Upper lobe of left lung (tissue), 6 donors: ENCODE measurements around the gene LENEP. TPM values are rescaled to one million over a fixed set of nuclear protein-coding genes. Genes with fewer than 3 reads are reported as not detected.

Source experiments
- ATAC-seq, 2 donors: fragments of 200-7000 bp; cut with Tn5 transposase; one replicate each; pipeline ENCODE4 v1.9.1; 2022; ENCODE audit warnings: mild to moderate bottlenecking in 2 of 2, moderate library complexity in 2 of 2; ENCODE audit not compliant: low FRiP score in 2 of 2
- DNase-seq, 2 donors: peaks; one replicate each; pipeline ENCODE4 v3.0.0-alpha.2; 2019 to 2020
- H3K27ac ChIP-seq, 4 donors: fragments of 200-600 bp; sonication (generic); one replicate each; pipeline ENCODE4 v1.5.1; 2016 to 2019
- H3K27me3 ChIP-seq, 4 donors: fragments of 200-600 bp; sonication (generic); one replicate each; pipeline ENCODE4 v1.5.1; 2017 to 2019
- H3K36me3 ChIP-seq, 4 donors: fragments of 200-600 bp; sonication (generic); one replicate each; pipeline ENCODE4 v1.5.1; 2016 to 2019
- H3K4me1 ChIP-seq, 4 donors: fragments of 200-600 bp; sonication (generic); one replicate each; pipeline ENCODE4 v1.5.1; 2018 to 2019
- H3K4me3 ChIP-seq, 4 donors: fragments of 200-600 bp; sonication (generic); one replicate each; pipeline ENCODE4 v1.5.1; 2017 to 2019; ENCODE audit warnings: mild to moderate bottlenecking in 2 of 4, moderate library complexity in 1 of 4
- H3K9me3 ChIP-seq, 4 donors: fragments of 200-600 bp; sonication (generic); one replicate each; pipeline ENCODE4 v1.5.1; 2018 to 2019
- CTCF ChIP-seq, 6 experiments: fragments of 450-650 bp in 4 of 6; fragments of 200-600 bp in 2 of 6; sonication (generic) in 2 of 6; IDR thresholded peaks; one replicate each; pipeline ENCODE4 v1.5.1; 2016 to 2019; ENCODE audit warnings: antibody characterized with exemption in 6 of 6
- EP300 ChIP-seq, 4 donors: sonication (generic); formaldehyde crosslinking; IDR thresholded peaks; one replicate each; pipeline ENCODE4 v1.5.1; 2017; ENCODE audit warnings: antibody characterized with exemption in 4 of 4, control low read depth in 2 of 4
- POLR2A ChIP-seq, 4 donors: fragments of 450-650 bp; IDR thresholded peaks; one replicate each; pipeline ENCODE4 v1.5.1; 2016 to 2017; ENCODE audit warnings: antibody characterized with exemption in 4 of 4, mild to moderate bottlenecking in 2 of 4
- POLR2AphosphoS5 ChIP-seq, 2 donors: sonication (generic); formaldehyde crosslinking; IDR thresholded peaks; one replicate each; pipeline ENCODE4 v1.5.1; 2017; ENCODE audit warnings: antibody characterized with exemption in 2 of 2
- WGBS, 2 donors: methylation state at CpG; one replicate each; pipeline ENCODE4 v1.1.5; 2017 to 2018; 5-methylcytosine and 5-hydroxymethylcytosine counted together
- total RNA-seq, 6 donors: library from RNA; depleted of rRNA in 4 of 6; stranded (reverse); fragments of >200 nt in 4 of 6; gene quantifications; one replicate each; pipeline versions ENCODE4 v1.1.0 to v1.2.1, GENCODE V29; 2016 to 2021
- donor health status: DM: no; HTN: no; CAD: no; lungs with moderate emphysema.
- donor health status: DM: no; HTN: yes; CAD: no; lungs with severe emphysema.

LENEP gene
- total RNA-seq, 6 donors from 2014 or later: 0.57 to 1.0 TPM; not detected in 4

GRCh38 chr1:155039308-155039669 lies 45.9 kb downstream of the LENEP start:
- DNase-seq: no peak
- Histone ChIP-seq H3K36me3 (no peaks in the 10 kb centered on the region), H3K27ac (no peak overlapping the region), H3K4me1 (peaks cover 9 to 18% (median 14%) of the 10 kb centered on the region in 4 donors), H3K27me3 (no peaks in the 10 kb centered on the region), H3K4me3 (no peak overlapping the region), H3K9me3 (no peaks in the 10 kb centered on the region)
- WGBS, 2 donors: 71% methylated on average over 4 of the region's 4 CpGs
- ATAC-seq: no peak
- TF ChIP-seq POLR2AphosphoS5 (IDR thresholded peaks at IDR 0.05) (no peak), EP300 (IDR thresholded peaks at IDR 0.05) (no peak), CTCF (IDR thresholded peaks at IDR 0.05) (no peak), POLR2A (IDR thresholded peaks at IDR 0.05) (no peak)

- no peak overlapping the region for H3K4me3 ChIP-seq
- no peaks in the 10 kb centered on the region for H3K36me3 ChIP-seq
- no peak for TF ChIP-seq CTCF (IDR thresholded peaks at IDR 0.05)
- no peak for TF ChIP-seq POLR2A (IDR thresholded peaks at IDR 0.05)
- TF ChIP-seq POLR2AphosphoS5 (IDR thresholded peaks at IDR 0.05): no peak
- no peak for TF ChIP-seq EP300 (IDR thresholded peaks at IDR 0.05)
- no peak overlapping the region for H3K27ac ChIP-seq
- H3K9me3 ChIP-seq: no peaks in the 10 kb centered on the region
- ATAC-seq (no peak), DNase-seq (no peak)
- H3K27me3 ChIP-seq: no peaks in the 10 kb centered on the region
- H3K4me1 ChIP-seq: peaks cover 19 to 29% (median 24%) of the 10 kb centered on the region in 4 donors
- WGBS, 2 donors: 87 to 90% methylated on average over 14 of the region's 14 CpGs
Measured at GRCh38 chr1:155040358-155041093, 47.1 kb downstream of the LENEP start.

- Histone ChIP-seq H3K27ac (no peak overlapping the region), H3K4me3 (no peak overlapping the region), H3K9me3 (no peaks in the 10 kb centered on the region), H3K36me3 (no peaks in the 10 kb centered on the region), H3K27me3 (no peaks in the 10 kb centered on the region), H3K4me1 (peaks cover 19 to 29% (median 25%) of the 10 kb centered on the region in 4 donors)
- ATAC-seq (no peak), DNase-seq (no peak)
- TF ChIP-seq EP300 (IDR thresholded peaks at IDR 0.05): no peak
- TF ChIP-seq CTCF (IDR thresholded peaks at IDR 0.05): no peak
- 72 to 81% methylated on average over 5 of the region's 5 CpGs for WGBS, 2 donors
Measured at GRCh38 chr1:155042789-155043188, 49.4 kb downstream of the LENEP start.

GRCh38 chr1:155043301-155043702 lies 49.9 kb downstream of the LENEP start:
- Histone ChIP-seq H3K4me1 (peaks cover 19 to 27% (median 24%) of the 10 kb centered on the region in 4 donors), H3K9me3 (no peaks in the 10 kb centered on the region), H3K36me3 (no peaks in the 10 kb centered on the region), H3K4me3 (no peak overlapping the region), H3K27ac (no peak overlapping the region), H3K27me3 (no peaks in the 10 kb centered on the region)
- DNase-seq (peak in 1 of 2 donors; percentile 83), ATAC-seq (no peak)
- WGBS, 2 donors: 76% methylated on average over 7 to 12 of the region's 12 CpGs
- TF ChIP-seq POLR2AphosphoS5 (IDR thresholded peaks at IDR 0.05): no peak
- TF ChIP-seq POLR2A (IDR thresholded peaks at IDR 0.05): no peak
- no peak for TF ChIP-seq CTCF (IDR thresholded peaks at IDR 0.05)
- TF ChIP-seq EP300 (IDR thresholded peaks at IDR 0.05): no peak

GRCh38 chr1:155043793-155044192 lies 50.4 kb downstream of the LENEP start:
- no peak for TF ChIP-seq POLR2AphosphoS5 (IDR thresholded peaks at IDR 0.05)
- no peak for TF ChIP-seq CTCF (IDR thresholded peaks at IDR 0.05)
- TF ChIP-seq POLR2A (IDR thresholded peaks at IDR 0.05): no peak
- TF ChIP-seq EP300 (IDR thresholded peaks at IDR 0.05): no peak
- 54 to 70% methylated on average over 3 of the region's 3 CpGs for WGBS, 2 donors
- Histone ChIP-seq H3K9me3 (no peaks in the 10 kb centered on the region), H3K4me3 (no peak overlapping the region), H3K27me3 (no peaks in the 10 kb centered on the region), H3K27ac (no peak overlapping the region), H3K4me1 (peaks cover 17 to 27% (median 20%) of the 10 kb centered on the region in 4 donors), H3K36me3 (no peaks in the 10 kb centered on the region)
- ATAC-seq (no peak), DNase-seq (no peak)
